Astrocyte of the spinal cord (primary cell): ENCODE measurements around the gene STC2.

Source experiments
- DNase-seq: peaks from one replicate; pipeline ENCODE4 v3.0.0; 2011; ENCODE audit warnings: low read depth, low spot score
- H3K4me3 ChIP-seq: 2 replicates; pipeline ENCODE4 v1.5.1; 2011; ENCODE audit warnings: low read depth, mild to moderate bottlenecking, low read length, moderate library complexity
- in situ Hi-C: cut with HindIII; loops from 2 replicates; pipeline ENCODE4 v1.10.0; 2017; ENCODE audit warnings: low sequenced_read_pairs
- TF ChIP-seq, protein P1 (sequence below): IDR thresholded peaks from 2 replicates; pipeline ENCODE4 v1.5.1; 2012; ENCODE audit warnings: low read depth, mild to moderate bottlenecking, low read length, inconsistent platforms

Gene STC2

DNA sequence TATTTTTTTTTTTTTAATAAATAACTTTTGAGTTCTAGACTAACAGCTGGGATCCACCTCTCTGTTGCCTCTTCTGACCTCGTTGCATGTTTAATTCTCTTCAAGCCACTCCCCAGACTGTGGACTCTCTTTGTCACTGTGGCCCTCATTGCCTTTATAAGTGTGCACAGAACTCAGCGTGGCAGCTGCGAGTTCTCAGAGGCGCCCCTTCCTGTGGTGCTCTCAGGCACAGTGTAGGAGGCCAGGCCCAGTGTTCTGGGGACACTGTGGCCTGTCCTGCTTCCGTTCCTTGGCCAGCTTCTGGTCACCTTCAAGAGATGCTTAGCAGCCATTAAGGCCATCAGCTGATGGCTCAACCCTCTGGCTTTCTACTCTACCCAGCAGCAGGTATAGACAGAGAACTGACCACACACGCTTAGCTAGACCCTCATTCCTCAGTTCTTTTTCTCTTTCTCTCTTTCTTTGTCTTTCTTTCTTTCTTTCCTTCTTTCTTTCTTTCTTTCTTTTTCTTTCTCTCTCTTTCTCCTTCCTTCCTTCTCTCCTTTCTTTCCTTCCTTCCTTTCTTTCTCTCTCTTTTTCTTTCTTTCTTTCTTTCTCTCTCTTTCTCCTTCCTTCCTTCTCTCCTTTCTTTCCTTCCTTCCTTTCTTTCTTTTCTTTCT is 27.7 kb downstream of the STC2 start:
- TF ChIP-seq, protein P1, sequence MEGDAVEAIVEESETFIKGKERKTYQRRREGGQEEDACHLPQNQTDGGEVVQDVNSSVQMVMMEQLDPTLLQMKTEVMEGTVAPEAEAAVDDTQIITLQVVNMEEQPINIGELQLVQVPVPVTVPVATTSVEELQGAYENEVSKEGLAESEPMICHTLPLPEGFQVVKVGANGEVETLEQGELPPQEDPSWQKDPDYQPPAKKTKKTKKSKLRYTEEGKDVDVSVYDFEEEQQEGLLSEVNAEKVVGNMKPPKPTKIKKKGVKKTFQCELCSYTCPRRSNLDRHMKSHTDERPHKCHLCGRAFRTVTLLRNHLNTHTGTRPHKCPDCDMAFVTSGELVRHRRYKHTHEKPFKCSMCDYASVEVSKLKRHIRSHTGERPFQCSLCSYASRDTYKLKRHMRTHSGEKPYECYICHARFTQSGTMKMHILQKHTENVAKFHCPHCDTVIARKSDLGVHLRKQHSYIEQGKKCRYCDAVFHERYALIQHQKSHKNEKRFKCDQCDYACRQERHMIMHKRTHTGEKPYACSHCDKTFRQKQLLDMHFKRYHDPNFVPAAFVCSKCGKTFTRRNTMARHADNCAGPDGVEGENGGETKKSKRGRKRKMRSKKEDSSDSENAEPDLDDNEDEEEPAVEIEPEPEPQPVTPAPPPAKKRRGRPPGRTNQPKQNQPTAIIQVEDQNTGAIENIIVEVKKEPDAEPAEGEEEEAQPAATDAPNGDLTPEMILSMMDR, result no peak
- in situ Hi-C loops, result no loop called here
- no peak for DNase-seq
- no peak overlapping the region for H3K4me3 ChIP-seq

- no peak for DNase-seq
- no peak overlapping the region for H3K4me3 ChIP-seq
- in situ Hi-C loops, result no loop called here
- TF ChIP-seq, protein P1, result no peak
Measured at GRCh38 chr5:173299820-173300219, 28.4 kb downstream of the STC2 start.

- no peak overlapping the region for H3K4me3 ChIP-seq
- no peak for DNase-seq
- TF ChIP-seq, protein P1, result no peak
- in situ Hi-C loops, result no loop called here
Measured at GRCh38 chr5:173298213-173298926, 29.8 kb downstream of the STC2 start.

- in situ Hi-C loops, result no loop called here
- H3K4me3 ChIP-seq, result no peak overlapping the region
- TF ChIP-seq, protein P1, result no peak
- no peak for DNase-seq
Measured at GRCh38 chr5:173297813-173298212, 30.4 kb downstream of the STC2 start.

DNA sequence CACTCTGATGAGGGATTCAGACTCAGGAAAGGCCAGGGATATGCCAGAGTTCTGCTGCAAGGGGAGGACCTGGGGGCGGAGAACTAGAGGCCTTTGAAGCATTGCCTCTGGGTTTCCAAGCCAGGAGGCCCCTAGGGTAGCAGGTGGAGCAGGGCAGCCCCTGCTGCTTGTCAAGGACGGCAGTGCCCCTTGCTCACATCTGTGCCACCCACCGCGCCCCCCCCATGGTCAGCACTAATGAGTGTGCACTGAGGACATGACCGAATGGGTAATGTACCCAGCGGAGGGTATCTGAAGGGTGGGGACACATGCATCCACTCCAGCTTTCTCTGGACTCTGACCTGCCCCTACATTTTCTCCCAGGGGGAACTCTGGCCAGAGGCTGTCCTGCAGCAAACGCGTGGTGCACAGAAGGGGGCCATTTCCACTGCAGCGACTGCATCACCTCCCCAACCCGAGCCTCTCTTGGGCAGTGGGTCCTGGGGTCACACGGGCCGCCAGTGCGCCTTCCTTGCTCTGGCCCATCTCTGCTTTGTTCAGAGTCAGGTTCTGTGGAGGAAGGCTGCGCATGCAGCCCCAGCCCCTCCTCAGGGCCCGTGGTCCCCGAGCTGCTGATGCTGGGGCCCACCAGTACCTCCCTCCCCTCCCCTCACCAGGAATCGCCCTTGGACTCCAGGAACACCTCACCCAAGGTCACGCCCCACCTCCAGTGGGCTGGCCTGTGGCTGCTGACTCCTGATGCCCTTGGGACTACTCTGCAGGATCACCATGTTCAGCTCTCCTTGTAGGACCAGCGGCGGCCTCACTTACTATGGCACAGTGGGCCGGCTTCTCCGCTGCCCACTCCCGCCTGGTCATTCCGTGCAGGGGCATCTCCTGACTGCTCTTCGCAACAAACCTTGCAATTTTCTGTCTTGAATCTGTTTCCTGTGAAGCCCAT is 31.2 kb downstream of the STC2 start:
- in situ Hi-C loops, result no loop called here

DNA sequence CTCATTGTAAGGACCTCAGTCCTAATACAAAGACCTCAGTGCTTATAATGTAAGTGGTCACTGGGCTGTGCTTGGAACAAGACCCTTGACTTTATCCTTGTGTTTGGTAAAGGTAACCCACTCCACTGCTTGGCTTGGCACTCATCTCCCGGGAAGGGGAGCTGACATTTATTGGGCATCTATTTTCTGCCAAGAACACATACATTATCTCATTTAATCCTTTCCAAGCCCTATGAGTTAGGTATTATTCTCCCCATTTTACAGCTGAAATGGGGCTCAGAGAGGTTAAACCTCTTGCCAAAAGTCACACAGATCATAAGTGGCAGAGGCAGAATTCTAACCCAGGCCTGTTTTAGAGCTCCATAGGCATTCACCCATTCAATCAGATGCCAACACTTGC is 32.4 kb downstream of the STC2 start:
- H3K4me3 ChIP-seq, result no peak overlapping the region
- TF ChIP-seq, protein P1, result no peak
- in situ Hi-C loops, result no loop called here
- no peak for DNase-seq

More for the DNA sequence above, 31.2 kb downstream of the STC2 start:
- TF ChIP-seq, protein P1, result no peak
- H3K4me3 ChIP-seq, result no peak overlapping the region
- no peak for DNase-seq
